GM19397 (cell line): Measurements from ENCODE around the gene VPS41.
"Not testable (repeated sequence)": the region's sequence is repeated elsewhere in the genome, so short reads cannot be mapped to it uniquely, and the experiment has no call there.

Experiments used
- ATAC-seq: cut with Tn5 transposase; IDR thresholded peaks from one replicate; pipeline ENCODE4 v1.9.1; 2021; ENCODE audit warnings: mild to moderate bottlenecking, moderate library complexity; ENCODE audit not compliant: unreplicated experiment

The VPS41 gene

DNA sequence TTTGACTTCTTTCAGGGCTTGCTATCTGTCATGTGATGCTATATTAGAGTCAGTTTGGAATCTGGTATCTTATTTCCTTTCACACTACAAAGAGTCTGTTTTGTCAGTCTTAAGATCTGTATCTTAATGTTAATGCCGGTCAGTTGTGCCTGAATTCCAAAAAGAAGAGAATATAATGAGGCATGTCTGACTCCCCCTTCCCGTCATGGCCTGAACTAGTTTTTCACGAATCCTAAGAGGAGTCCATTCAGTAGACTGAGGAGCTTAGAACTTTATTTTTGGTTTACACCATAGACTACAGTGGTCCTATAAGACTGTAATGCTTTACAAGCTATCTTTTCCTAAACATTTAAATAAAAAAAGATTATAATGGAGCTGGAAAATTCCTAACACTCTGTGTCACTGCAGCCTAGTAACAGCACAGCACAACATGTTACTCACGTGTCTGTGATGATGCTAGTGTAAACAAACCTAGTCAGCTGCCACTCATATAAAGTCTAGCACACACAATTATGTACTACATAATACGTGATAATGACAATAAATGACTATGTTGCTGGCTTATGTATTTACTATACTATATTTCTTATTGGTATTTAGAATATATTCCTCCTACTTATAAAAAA lies 50.6 kb downstream of the VPS41 start:
- no peak for ATAC-seq

DNA sequence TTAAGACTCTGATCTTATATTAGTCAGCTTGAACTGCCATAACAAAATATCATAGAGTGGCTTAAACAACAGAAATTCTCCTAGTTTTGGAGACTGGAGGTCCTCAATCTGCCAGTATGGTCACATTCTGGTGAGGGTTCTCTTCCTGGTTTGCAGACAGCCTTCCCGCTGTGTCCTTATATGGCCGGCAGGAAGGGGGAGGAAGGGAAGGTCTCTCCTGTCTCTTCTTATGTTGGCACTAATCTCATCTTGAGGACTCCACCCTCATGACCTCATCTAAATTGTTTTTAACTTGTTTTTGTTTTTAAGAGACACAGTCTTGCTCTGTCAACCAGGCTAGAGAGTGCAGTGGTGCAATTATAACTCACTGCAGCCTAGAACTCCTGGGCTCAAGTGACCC lies 53.1 kb downstream of the VPS41 start:
- no peak for ATAC-seq

DNA sequence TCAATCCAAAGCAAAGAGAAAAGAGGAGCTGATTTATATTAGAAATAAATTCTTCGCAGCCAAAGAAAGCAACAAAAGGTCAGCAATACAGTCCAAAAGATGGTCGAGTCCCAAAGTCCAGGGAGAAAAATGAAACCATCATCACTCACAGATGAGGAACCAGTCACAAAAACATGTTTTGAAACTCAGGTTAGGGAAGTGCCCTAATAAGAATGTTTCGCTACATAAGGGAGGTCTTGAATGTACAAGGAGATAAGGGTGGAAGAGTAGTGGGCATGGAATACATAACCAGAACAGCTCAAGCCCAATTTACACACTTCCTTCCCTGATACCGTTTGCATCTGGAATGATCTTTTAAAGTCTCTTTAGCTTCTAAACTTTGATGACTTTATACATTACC lies 53.6 kb downstream of the VPS41 start:
- no peak for ATAC-seq

DNA sequence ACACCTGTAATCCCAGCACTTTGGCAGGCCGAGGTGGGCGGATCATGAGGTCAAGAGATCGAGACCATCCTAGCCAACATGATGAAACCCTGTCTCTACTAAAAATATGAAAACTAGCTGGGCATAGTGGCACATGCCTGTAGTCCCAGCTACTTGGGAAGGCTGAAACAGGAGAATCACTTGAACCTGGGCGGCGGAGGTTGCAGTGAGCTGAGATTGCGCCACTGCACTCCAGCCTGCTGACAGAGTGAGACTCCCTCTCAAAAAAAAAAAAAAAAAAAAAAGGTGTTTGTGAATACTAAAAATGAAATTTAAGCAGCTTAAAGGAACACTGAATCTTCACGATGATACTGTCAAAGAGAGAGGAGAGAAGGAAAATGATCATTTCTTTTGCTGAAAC lies 54.0 kb downstream of the VPS41 start:
- not testable (repeated sequence) for ATAC-seq

DNA sequence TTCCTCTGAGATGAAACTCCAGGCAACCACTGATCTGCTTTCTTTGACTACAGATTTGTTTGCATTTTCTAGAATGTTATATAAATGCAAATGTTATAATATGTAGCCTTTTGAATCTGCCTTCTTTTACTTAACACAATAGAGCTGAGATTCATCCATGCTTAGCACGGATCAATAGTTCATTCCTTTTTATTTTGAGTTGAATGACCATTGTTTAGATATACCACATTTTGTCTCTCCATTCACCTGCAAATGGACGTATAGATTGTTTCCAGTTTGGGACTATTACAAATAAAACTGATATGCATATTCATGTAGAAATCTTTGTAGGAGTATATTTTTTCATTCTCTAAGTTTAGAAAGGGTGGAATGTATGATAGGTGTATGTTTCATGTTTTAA lies 57.7 kb downstream of the VPS41 start:
- no peak for ATAC-seq

DNA sequence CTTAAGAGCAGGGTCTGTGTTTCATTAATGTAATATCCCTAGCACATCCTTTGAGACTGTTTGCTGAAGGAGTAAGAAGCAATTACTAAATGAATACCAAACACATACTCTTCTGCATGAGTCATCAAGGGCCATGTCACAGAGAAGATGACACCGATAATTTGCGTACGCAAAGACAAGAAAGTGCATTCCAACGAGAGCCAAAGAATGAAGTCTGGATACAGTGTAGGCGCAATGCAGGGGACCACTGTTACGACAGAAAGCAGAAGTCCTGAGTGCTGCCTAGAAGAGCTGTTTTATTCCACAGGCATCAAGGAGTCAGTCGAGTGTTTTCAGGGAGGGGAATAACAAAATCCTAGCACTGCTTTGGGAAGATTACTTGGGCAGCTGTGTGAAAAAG lies 62.7 kb downstream of the VPS41 start:
- ATAC-seq: no peak

DNA sequence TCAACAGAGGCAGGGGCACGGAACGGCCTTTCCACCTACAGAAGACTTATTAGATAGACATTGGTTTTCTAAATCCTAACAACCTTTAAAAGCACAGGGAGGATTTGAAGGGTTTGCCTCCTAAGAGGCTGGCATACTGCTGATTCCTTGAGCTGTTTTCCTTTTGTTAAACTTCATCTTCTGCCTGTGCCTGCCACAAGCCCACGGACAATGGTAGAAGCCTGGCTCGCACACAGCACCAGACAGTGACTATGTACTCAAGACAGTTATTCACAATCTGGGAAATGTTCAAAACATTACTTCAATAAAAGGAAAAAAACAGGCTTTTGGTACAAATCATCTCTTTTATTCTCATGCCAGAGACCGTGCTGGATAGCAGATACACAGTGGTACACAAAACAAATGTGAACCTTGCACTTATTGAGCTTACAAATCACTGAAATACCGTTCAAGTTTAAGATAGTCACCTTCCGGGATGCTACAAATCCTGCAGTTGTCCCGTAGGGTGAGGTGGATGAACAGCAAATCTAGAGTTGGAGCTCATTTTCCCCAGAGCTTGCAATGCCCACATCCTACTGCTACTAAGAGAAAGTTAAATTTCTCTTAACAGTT lies 63.9 kb downstream of the VPS41 start:
- ATAC-seq: no peak

DNA sequence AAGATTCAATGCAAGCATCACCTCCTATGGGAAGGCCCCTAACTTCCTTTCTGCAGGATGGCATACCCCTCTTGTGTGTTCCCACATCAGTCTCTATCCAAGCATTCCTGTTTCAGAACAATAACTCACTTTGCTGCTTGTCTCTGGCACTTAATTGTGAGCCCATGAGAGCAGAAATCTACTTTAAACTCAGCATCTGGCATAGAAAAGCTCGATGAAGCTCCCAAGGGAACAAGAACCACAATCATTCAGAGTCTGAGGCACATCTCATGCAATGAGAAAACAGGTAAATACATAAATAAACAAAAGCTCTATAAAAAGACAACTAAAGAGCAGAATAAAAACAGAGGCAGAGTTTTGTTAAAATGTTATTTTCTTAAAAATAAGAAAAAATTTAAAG lies 66.2 kb downstream of the VPS41 start:
- no peak for ATAC-seq

DNA sequence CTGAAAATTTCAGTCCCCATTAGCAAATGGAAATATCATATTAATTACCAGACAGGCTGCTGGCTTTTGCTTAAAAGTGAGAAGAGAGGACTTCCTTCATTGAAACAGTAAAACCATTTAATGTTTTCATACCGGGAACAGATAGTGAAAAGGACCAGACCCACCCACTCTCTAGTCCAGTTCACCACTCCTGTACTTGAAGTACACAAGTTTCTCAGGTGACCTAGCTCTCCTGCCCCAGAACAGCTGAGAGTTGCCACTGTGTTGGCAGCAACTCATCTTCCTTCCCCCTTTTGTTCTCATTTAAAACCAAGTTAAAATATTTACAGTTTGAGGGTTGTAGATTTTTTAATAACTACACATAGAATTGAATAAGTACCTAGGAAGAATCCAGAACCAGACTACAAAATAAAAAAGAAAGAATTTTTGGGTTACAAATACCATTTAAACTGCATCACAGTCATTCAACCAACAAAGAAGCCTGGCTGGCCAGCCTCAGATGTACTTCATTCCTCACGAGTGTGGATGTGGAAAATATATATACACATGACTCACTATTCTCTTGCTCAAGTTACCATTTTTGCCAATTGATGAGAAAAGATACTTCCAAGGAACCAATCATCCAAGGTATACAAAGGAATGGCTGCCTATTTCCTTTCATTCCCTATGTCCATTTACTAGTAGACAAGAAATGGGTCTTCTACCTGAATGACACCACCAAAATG lies 68.1 kb downstream of the VPS41 start:
- ATAC-seq: no peak

DNA sequence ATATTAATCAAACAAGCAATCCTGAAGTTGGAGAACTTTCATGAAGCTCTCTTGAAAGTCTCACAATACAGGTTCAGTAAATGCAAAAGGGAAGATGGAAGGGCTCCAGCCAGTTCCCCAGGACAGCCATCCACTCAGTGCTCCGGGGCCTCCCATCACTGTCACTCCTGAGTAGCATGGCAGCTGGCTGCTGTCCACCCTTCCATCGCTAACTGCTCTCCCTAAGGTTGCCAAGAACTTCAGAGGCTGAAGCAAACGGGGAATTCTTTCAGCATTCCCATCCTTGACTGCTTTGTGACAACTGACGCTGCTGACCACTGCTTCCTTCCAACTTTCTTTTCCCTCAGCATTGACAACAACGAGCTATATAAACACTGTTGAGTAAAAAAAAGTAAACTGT lies 69.1 kb downstream of the VPS41 start:
- no peak for ATAC-seq

DNA sequence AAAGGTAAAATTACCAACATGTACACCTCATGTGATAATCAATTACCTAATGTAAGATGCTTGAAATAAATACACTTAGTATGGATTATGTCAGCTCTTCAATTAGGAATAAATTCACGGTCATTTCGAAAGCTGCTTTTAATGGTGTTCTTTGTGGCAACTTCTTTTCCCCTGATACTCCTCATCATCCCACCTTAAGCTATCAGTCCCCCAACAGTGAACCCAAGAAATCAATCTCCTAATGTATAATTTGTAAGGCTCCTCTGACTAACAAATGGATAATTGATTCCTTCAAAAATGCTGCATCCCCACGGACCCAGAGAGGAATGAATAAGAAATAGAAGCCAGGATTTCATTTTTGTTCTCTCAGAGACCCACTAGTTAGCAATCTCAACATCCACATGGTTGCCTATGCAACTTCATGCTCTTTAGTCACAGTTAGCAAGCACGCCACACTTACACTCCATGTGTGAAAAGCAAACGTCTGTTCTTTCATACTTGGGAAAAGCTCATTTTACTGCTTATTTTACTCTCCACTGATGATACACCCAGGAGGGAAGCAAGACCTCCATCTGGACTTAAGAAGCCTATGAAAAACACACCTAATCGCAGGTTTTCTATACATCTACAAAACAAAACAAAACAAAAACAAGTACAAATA lies 70.1 kb downstream of the VPS41 start:
- ATAC-seq: no peak

DNA sequence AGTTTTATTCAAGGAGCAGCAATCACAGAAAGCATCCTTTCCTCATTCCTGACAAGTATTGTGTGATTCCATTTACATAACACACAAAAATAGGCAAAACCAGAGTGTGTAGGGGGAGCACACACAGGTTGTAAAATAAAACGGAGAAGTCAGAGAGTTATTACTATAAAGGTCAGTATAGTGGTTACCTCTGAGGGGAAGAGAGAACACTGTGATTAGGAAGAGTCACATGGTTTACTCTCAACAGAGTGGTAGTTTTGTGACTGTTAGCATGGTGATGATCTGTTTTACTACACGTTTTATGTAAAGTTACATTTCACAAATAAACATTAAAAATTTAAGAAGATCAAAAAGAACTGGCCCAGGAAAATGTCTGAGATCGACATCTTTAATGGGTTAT lies 74.6 kb downstream of the VPS41 start:
- no peak for ATAC-seq

DNA sequence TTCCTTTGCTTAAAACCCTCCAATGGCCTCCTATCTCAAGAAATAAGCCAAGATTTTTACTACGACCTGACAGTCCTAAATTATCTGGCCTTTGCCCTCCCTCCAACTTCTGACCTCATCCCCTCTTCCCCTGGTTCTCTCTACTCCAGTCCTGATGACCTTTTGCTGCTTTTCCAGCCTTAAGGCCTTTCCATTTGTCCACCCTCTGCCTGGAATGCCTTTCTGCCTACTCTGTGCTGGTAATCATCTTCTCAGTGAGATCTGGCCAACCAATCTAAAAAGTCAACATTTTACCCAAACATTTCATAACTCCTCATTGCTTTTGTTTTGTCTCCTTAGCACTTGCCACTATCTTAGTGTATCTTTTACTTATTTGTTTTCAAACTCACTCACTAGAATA lies 75.7 kb downstream of the VPS41 start:
- no peak for ATAC-seq

DNA sequence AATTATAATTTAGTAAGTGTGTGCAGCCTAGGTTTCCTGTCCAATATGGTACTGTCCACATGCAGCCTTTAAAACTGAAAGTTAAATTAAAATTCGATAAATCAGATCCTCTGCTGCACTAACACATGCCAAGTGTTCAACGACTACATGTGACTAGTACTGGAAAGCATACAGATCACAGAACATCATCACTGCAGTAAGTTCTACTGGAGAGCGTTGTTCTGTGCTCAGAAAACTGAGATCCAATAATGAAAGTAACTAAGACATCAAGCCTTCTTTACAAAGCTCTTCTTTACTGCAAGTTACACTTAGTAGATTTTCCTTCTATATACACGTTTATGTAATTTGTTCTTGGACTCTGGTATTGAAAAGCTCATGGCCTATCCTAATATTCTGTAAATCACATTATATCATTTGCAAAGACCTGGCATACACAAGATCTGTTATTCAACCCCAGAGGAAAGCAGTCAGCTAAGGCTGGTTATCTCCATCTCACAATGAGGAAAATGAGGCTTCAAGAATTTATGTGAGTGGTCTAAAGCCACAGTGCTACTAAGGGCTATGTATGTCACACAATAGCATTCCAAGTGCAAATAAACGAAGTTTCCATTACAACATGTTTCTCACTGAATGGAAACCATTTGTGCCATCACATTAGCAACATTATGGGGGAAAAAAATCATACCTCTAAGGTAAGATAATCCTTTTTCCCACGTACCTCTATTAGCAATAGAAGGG lies 77.6 kb downstream of the VPS41 start:
- no peak for ATAC-seq

DNA sequence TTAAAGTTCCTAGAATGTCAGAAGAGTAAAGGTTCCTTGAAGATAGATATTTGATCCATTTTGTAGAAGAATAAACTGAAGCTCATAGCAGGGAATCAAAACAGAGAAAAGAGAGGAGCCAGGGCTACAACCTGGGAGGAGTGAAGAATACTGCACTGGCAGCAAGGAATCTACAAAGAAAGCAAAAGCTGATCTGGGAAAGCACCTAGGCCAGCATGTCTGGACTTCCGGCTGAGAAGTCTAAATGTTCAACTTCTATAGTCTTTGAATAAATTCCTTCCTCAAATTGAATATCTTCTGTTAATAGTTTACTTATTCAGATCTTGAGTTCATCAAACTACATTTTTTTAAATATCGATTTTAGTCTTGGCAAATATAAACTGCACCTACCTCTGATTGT lies 78.2 kb downstream of the VPS41 start:
- no peak for ATAC-seq

DNA sequence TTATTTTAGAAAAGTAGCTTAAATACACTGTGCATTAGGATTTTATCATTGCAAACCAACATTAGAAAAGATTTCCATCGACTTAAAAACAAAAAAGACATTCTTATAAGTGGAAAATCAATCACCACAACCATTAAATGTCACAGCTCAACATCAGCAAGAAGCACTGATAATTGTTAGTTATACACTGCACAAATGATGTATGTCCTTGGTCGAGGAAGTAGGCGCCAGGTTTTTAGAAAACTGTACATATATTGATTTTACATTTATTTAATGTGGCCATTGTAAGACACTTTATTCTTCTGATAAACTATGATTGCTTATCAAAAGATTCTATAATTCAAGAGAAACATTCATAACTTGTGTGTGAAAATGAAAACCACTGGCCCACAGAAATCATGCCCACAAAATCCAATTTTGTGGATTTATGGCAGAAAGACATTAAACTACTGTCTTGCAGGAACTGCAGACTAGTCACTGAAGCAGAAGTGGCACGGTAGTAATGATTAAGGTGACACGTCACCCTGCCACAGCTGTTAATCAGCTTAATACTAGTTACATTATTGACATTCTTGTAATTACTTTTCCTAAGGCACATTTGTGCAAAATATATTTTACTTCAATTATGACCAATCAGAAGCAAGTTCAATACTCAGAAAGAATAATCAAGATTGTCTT lies 79.4 kb downstream of the VPS41 start:
- ATAC-seq: no peak

DNA sequence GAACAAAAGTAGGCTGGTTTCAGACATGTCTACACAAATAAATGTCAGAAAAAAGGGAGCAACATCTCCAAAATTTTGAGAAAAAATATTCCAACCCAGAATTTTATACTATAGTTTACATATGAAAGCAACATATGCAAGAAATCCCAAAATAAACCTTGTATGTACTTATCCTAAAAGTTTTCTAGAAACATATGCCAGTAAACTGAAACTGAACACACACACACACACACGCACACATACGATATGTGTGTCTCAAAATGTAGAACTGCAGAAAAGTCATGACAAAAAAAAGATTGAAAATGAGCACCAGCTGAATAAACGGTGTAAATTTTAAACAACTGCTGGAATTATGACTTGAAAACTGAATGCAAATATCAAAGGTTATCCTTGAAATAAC lies 81.0 kb downstream of the VPS41 start:
- no peak for ATAC-seq

DNA sequence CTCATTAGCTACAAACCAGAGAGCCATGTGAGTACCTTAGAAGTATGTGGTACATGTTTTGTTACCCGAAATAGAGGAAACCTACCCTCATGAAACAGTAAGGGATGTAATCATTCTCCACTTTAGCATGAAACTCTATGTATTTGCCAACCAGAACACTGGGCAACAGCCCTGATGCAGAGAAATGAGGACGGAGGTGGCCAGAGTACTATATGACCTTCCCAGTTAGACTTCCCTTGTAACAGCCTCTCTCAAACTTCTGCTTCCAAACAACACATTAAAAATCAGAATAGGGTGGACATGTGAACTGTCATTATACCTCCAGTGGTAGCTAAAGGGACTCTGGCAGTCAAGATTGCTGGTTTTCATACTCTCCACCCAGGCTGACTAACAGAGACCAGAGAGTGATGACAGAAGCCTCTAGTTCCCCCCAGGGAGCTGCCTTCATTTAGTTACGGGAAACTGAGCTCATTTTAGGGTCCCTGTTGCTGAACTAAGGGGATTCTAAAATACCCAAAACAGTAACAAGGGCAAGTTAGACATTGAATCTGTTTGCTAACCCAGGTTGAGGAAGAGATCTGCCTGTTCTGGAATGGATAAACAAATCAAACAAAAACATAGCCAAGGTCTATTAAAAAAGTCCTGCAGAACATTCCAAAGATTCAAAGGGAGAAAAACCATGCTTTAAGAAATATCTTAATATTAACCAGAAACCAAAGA lies 83.1 kb downstream of the VPS41 start:
- ATAC-seq: peak; percentile 63

DNA sequence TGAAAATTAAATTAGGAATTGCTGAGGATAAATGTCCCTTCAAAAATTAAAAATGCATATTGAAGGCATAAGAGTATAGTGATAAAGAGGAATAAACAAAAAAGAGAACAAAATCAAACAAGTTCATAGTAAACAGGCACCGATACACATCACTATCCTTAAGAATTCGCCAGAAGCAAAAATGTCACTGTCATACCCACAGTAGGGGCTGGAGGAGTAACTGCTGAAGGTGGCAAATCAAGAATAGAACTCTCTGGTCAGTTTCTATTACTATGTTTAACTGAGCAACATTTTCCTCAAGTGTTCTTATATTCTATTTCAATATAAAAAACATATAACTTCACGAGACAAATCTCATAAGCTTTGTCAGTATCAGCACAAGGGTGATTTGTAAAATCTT lies 84.0 kb downstream of the VPS41 start:
- ATAC-seq: no peak

DNA sequence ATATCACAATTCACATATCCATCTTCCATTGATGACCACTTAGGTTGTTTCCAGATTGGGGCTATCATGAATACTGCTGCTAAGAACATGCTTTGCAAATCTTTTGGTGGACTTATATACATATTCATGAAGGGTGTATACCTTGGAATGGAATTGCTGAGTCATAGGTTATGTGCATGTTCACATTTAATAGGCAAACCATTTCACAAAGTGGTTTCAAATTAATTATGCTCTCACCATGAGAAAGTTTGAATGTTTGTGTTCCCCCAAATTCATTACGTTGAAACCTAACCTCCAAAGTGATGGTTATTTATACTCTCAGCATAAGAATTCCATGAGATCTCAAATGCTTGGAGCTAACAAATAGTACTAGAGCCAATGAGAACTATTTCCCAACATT lies 86.4 kb downstream of the VPS41 start:
- no peak for ATAC-seq
